GM12865 (cell line): ENCODE measurements around the gene SMPD1.

Experiments
- DNase-seq: peaks from one replicate; pipeline ENCODE4 v3.0.0; 2010; ENCODE audit warnings: low read depth
- H3K4me3 ChIP-seq: 2 replicates; pipeline ENCODE4 v1.5.1; 2011; ENCODE audit warnings: mild to moderate bottlenecking, low read depth, low read length, control low read depth
- TF ChIP-seq, protein P1 (sequence below): IDR thresholded peaks from 2 replicates; pipeline ENCODE4 v1.5.1; 2011; ENCODE audit warnings: low read length, control low read depth, low read depth, inconsistent platforms; ENCODE audit not compliant: insufficient read depth; ENCODE audit errors: missing control alignments

The SMPD1 gene

DNA sequence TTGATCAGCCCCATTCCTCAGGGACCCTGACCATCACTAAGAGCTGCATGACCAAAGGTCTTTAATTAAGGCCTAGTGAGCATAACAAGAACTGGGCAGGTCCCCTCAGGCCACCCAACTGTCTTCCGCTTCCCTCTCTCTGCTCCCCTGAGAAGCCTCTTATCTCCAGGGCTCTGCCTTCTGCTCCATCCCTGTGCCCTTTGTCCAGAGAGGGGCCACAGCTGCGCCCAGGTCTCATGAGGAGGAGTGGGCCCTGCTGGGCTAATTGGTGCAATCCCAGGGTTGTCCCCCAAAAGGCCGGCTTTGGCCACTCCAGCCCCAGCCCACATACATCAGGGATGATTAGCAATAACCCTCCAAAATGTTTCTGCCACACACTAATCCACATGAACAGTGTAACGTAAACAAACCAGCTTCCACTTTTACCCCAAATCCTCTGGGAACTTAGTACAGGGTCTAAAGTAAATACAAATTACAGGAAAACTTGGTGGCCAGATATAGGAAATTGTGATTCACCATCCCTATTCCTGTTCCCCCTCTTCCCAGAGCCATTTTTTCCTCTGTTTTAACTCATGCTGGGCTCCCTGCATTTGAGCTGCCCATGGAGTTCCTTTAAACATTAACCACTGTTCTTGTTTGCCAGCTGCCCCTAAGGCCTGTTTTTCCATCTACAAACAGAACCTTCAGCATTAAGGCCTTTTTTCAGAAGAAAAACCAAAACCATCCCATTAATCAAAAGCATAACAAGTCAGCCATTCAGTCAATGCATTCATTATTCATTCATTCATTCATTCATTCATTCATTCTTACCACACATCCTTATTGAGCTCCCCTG lies 35.4 kb upstream of the SMPD1 start:
- H3K4me3 ChIP-seq = no peak overlapping the region
- no peak for DNase-seq
- TF ChIP-seq, protein P1, sequence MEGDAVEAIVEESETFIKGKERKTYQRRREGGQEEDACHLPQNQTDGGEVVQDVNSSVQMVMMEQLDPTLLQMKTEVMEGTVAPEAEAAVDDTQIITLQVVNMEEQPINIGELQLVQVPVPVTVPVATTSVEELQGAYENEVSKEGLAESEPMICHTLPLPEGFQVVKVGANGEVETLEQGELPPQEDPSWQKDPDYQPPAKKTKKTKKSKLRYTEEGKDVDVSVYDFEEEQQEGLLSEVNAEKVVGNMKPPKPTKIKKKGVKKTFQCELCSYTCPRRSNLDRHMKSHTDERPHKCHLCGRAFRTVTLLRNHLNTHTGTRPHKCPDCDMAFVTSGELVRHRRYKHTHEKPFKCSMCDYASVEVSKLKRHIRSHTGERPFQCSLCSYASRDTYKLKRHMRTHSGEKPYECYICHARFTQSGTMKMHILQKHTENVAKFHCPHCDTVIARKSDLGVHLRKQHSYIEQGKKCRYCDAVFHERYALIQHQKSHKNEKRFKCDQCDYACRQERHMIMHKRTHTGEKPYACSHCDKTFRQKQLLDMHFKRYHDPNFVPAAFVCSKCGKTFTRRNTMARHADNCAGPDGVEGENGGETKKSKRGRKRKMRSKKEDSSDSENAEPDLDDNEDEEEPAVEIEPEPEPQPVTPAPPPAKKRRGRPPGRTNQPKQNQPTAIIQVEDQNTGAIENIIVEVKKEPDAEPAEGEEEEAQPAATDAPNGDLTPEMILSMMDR = no peak

DNA sequence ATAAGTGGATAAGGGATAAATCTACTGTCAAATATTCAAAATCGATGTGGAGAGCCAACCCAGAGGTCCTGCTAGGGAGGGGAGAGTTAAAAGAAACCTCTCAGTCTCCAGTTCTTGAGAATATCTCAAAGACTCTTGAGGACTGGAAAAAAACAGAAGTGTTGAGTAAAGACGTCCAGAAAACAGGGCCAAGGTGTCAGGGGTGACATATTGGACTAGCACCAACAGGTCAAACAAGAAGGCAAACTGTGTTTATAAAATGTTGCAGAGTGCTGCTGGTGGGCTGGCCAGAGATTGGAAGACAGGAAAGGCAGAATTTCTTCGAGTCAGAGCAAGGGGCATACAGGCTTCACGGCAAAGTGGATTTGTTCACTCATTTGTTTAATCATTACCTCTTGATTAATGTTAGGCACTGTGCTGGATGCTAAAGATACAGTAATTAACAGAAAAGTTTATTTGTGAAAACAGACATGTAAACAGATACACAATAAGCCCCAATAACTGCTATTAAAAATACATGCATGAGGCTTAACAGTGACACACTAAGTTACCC lies 33.7 kb upstream of the SMPD1 start:
- TF ChIP-seq, protein P1 = no peak
- DNase-seq = no peak
- no peak overlapping the region for H3K4me3 ChIP-seq

DNA sequence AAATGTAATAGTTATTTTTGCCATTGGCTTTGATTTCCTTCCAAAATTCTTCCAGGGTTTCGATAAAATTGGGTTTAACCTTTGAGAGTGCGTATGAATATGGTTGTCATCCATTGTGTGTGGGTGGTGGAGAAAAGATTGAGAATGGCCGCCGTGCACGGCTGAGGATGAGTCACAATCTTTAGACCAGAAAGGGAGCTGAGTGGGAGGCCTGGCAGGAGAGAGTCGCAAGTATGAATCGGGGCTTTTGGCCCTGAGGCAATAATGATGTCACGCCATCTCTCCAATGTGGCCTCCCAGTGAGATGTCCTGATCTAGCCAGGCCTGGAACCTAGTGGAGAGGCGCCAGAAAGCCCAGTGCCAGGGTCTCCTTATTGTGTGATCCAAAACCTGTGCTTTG lies 33.1 kb upstream of the SMPD1 start:
- H3K4me3 ChIP-seq = no peak overlapping the region
- TF ChIP-seq, protein P1 = no peak
- DNase-seq = peak; percentile 15

DNA sequence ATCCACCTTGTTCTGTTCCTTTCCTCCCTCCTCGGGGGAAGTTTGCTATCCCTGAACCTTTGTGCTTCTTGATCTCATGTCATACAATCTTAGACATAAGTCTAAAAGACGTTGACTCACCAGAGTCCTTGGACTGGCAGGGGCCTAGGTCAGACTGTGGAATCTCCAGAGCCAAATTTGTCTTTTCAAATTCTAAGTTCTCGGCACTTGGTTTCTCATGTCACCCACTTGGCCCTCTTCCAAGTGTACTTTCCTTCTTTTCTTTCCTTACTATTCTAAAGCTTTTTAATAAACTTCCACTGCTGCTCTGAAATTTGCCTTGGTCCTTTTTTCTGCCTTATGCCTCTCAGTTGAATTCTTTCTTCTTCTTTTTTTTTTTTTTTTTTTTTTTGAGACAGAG lies 30.1 kb upstream of the SMPD1 start:
- DNase-seq = no peak
- H3K4me3 ChIP-seq = no peak overlapping the region
- TF ChIP-seq, protein P1 = no peak

DNA sequence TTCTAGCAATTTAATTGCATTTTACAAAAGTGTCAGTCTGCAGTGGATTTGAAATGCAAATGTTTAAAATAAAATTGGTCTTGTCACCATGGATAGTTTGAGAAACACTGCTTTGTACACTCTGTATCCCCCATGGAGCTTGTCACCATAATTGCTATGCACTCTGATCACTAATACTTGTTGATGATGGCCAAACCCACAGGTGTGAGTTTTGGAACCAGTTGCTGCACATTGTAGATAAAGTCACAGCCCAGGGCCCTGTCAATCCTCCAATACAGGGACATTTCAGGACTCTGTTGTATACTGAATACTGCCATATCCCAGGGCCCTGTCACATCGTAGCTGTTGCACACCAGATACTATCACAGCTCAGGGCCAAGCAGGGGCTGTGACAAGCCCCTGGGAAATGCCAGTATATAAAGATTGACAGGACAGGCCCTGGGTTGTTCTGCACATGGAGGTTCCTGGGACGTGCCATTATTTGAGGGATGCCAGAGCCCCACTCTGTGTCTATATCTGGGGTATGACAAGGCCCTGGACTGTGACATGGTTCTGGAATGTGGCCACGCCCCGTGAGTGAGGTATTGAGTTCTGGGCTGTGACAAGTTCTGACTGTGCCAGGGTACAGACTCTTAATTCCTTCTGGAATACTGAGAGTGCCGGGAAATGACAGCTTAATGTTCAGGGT lies 27.9 kb upstream of the SMPD1 start:
- TF ChIP-seq, protein P1 = no peak
- H3K4me3 ChIP-seq = no peak overlapping the region
- DNase-seq = no peak

DNA sequence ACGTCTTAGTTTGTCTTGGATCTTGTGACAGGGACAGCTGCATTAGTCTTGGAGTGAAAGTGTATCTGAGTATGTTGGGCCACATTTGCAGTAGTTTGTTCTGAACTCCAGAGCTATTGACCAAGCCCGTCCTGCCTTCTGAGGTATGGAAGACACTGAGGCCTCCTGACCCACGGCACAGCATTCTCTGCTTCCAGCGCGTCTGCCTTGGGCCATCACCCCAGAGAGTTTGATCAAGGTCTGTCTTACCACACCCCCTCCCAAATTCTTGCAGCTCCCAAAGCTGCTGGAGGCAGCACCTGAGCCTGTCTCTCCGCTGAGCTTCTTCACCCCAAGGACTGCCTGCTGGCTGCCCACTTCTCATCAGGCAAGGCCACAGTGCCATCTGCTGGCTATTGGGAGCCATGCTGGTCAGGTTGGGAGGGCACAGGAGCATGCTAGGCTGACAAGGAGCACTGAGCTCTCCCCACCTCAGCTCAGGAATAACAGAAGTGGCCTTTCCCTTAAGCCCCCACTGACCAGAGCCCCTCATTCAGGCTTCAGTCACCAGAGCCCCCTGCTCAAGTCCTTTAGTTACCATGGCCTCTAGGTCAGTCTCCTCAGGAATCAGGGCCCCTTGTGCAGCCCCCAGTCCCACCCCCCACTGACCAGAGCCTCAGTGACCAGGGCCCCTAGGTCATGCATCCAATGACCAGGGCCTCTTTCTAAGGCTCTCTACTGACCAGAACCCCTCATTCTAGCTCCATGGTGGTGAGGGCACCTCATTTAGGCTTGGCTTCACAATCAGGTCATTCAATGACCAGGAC lies 27.2 kb upstream of the SMPD1 start:
- no peak overlapping the region for H3K4me3 ChIP-seq
- TF ChIP-seq, protein P1 = peak; percentile 95
- peak; percentile 81 for DNase-seq
